ENCODE data around the gene ACSF2. TPM values are rescaled to one million over a fixed set of nuclear protein-coding genes. Genes with fewer than 3 reads are reported as not detected.
A peak's percentile ranks its signal among the peaks of the same experiment; 100 is the strongest.

ACSF2 gene
- total and polyA plus RNA-seq, 2 of the 13 experiments (the other 11 are each of a cell fraction or from before 2014, with no cell fraction given): 87.3 to 109 TPM

GRCh38 chr17:50476545-50477315 is 50.7 kb downstream of the ACSF2 start (continued):
- TF ChIP-seq POGK (CRISPR knock-in tag; conservative IDR thresholded peaks at IDR 0.05): no peak
- peak; percentile 37; the same call in 1 of the 2 replicates for TF ChIP-seq ADNP (CRISPR knock-in tag; IDR thresholded peaks at IDR 0.05)
- no peak for TF ChIP-seq ZNF644 (CRISPR knock-in tag; IDR thresholded peaks at IDR 0.05; ENCODE audit: low read depth)
- no peak for TF ChIP-seq TBX3 (IDR thresholded peaks at IDR 0.05; ENCODE audit: borderline replicate concordance)
- TF ChIP-seq ZXDC (CRISPR knock-in tag; IDR thresholded peaks at IDR 0.05): no peak
- peak; percentile 99 for TF ChIP-seq ZBED4 (CRISPR knock-in tag; IDR thresholded peaks at IDR 0.05; ENCODE audit: borderline replicate concordance)
- peak; percentile 39; the same call in 1 of the 2 replicates for TF ChIP-seq PITX1 (CRISPR knock-in tag; IDR thresholded peaks at IDR 0.05)
- no peak; the same call in 1 of the 2 replicates for TF ChIP-seq ZFP82 (CRISPR knock-in tag; IDR thresholded peaks at IDR 0.05; ENCODE audit: borderline replicate concordance)
- no peak for TF ChIP-seq FIP1L1 (IDR thresholded peaks at IDR 0.05; ENCODE audit: borderline replicate concordance, insufficient read depth, low read depth, low read length)
- TF ChIP-seq ZNF275 (CRISPR knock-in tag; IDR thresholded peaks at IDR 0.05; ENCODE audit: borderline replicate concordance): no peak
- TF ChIP-seq ZNF883 (CRISPR knock-in tag; IDR thresholded peaks at IDR 0.05; ENCODE audit: not compliant biosample characterization): no peak
- TF ChIP-seq ZFP36L1 (CRISPR knock-in tag; IDR thresholded peaks at IDR 0.05): no peak
- 0 out of 2 replicates have a peak, but pooled peaks have one; percentile 20 for TF ChIP-seq ZNF766 (CRISPR knock-in tag; IDR thresholded peaks at IDR 0.05; ENCODE audit: borderline replicate concordance)
- TF ChIP-seq ZNF180 (CRISPR knock-in tag; IDR thresholded peaks at IDR 0.05; ENCODE audit: borderline replicate concordance, low read depth): no peak
- TF ChIP-seq HOXA5 (CRISPR knock-in tag; IDR thresholded peaks at IDR 0.05): no peak
- TF ChIP-seq FOXM1 (CRISPR knock-in tag; IDR thresholded peaks at IDR 0.05): no peak
- no peak for TF ChIP-seq SALL2 (CRISPR knock-in tag; IDR thresholded peaks at IDR 0.05)
- TF ChIP-seq ZNF747 (CRISPR knock-in tag; IDR thresholded peaks at IDR 0.05; ENCODE audit: borderline replicate concordance): peak; percentile 74; the same call in 1 of the 2 replicates
- no peak for TF ChIP-seq ZNF724P (CRISPR knock-in tag; IDR thresholded peaks at IDR 0.05; ENCODE audit: borderline replicate concordance)

All from HepG2 (cell line).